Activated naive CD4-positive, alpha-beta T cell treated with Interleukin-2 at 50 U/mL for 16 hours (primary cell): ENCODE data around the gene ARFGAP1.

Experiments
- DNase-seq: peaks from one replicate; pipeline ENCODE4 v3.0.0-alpha.2; 2020

The ARFGAP1 gene

DNA sequence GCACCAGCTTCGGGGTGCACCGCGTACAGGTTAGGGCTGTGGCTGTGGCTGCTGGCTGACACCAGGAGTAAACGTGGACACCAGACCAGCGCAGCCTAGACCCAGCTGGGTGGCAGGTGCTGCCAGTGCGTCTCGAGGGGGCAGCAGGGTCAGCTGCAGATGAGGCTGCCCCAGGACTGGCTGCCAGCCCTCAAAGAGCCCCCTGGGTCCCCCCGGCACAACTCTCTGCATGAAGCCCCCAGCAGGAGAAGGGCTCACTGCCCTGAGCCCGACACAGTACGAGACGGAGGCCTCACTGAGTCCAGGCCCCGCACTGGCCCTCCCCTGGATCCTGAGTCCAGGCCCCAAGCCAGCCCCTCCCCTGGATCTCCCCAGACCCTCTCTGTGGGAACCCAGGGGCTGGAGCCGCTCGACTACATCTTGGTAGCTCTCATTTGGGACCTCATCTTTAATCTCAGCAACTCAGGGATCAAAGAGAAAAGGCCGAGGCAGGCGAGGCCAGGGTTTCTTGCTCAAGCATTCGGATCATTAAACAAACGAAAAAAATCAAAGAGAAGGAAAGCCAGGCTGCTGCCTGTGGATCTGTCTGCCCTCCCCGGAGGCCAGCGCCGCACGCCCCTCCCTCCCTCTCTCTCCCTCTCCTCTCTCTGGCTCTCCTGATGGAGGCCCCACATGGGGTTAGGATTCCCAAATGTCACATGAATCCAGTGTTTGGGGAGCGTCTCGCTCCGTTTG, 11.4 kb upstream of the ARFGAP1 start:
- no peak for DNase-seq

DNA sequence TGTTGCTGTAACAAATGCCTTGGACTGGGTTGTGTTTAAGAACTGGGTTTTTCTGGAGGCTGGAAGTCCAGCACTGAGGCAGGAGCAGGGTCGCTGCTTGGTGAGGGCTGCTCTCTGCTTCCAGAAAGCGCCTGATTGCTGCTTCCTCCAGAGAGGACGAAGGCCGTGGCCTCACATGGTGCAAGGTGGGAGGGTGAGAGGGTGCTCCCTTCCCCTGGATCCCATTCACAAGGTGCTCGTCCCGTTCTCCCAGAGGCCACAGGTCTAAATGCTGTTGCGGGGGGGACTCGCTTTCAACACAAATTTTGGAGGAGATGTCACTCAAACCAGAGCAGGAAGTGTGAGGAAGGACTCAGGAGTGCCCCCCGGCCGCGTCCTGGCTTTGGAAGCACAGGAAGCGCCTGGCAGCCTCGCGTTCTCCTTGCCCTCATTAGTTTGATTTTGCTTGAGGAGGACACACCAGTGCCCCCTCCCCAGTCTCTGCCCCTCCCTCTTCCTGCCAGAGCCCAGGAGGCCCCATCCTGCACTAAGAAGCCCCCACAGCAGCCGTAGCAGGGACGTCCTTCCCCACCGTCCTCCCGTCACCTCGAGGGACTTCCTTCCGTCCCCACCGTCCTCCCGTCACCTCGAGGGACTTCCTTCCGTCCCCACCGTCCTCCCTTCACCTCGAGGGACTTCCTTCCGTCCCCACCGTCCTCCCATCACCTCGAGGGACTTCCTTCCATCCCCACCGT, 10.7 kb upstream of the ARFGAP1 start:
- DNase-seq, result no peak

DNA sequence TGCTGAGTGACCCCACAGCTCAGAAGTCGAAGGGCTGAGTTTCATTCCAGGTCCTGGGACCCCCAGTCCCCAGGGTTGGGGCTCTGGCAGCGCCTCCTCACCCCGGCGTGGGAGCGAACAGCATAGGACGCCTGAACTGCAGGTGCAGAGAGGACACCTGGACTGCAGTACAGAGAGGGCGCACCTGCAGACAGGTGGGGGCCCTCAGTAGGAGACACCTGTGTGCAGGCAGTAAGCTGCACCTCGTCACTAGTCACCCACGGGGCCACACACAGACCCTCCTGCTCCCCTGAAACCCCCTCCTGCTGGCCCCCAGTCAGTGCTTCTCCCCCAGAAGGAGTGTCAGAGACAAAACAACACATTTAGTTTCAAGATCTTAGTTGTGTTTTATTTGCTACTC, 9.8 kb upstream of the ARFGAP1 start:
- DNase-seq, result no peak

DNA sequence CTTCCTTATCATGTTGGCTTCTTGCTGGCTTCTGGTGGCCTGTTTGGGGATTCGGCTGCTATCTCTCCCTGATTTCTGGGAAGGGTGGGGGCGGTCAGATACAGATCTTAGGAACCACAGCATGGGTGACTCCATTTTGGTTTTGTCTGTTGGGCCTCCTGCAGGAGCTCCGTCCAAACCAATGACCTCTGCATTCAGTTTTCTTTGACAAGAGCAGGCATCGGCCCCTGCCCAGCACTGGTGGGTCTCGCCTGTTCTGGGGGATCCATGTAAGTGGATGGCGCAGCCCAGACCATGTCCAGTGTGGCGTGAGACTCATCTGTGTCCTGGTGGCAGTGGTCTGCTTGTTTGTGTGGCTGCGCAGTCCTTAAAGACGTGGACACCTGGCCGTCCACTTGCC, 8.6 kb upstream of the ARFGAP1 start:
- no peak for DNase-seq

DNA sequence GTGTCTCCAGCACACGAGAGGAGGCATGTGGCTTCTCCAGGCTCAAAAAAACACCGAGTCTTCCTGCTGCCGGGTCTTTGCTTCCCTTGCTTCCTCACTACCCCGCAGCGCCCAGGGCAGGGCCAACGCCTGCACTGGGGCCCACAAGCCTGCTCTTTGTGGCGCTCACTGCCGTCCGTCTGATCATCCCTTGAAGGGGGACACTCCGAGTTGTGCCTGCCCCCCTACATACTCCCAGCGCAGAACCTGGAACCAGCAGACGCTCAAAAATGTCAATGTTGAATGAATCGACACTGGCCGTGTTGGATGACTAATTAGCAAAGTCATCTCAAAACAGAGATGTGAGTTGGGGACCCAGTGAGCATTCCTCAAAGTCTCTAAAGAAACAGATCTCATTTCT, 8.1 kb upstream of the ARFGAP1 start:
- no peak for DNase-seq

DNA sequence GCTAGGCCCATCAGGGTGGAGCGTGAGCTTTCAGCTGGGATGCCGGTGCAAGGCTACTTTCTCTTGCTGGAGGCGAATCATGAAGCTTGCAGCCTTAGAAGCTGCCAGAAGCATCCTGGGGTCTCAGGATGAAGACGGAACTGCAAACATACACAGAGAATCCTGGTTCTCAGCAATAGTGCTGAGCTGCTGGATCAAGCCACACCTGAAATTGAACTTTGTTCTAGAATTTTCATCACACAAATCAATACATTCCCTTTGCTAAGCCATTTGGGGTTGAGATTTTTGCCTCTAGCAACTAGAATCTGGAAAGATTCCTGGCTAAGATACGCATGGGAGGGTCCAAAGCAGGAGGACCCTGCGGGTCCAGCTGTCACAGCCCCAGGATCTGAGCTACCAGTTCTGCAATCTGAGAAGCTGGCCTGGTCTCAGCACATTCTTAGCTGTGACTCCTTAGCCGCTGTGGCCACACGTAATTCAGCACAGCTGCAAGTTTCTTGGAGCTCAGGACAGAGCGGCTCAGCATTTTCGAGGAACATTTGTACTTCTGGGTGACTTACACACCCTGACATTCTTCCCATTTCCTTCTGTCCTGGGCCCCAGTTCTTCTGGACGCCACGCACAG, 6.6 kb upstream of the ARFGAP1 start:
- DNase-seq, result no peak

DNA sequence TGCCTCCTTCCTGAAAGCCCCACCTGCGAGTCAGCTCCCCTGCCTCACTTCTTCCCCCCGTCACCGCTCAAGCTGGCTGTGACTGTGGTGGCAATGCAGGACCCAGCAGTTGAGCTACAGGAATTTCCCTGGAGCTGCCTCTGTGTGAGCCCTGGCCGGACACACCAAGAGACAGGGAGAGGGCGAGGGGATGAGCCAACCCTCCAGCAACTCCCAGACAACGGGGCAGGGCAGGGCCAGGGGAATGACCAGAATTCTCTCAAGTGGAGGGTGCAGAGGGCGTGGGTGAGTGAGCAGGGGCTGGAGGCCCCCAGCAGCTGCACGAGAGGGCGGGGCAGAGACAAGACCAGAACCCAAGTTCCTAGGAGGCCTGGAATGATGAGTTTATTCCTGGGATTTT, 4.9 kb upstream of the ARFGAP1 start:
- DNase-seq, result no peak

DNA sequence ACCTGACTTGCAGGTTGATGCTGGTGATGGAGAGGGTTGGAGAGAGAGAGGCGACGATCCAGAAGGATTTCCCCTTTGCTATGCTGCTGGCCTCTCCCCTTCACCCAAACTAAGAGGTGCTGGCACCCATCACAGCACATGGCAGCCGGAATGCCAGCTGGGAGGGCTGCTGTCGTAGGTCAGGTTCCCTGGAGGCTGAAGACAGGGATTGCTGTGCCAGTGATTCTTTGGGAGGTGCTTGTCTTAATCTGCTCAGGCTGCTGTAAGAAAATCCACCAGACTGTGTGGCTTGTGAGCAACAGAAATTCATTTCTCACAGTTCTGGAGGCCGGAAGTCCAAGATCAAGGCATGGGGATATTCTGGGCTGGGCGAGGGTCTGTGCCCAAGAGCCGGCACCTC, 4.4 kb upstream of the ARFGAP1 start:
- no peak for DNase-seq

DNA sequence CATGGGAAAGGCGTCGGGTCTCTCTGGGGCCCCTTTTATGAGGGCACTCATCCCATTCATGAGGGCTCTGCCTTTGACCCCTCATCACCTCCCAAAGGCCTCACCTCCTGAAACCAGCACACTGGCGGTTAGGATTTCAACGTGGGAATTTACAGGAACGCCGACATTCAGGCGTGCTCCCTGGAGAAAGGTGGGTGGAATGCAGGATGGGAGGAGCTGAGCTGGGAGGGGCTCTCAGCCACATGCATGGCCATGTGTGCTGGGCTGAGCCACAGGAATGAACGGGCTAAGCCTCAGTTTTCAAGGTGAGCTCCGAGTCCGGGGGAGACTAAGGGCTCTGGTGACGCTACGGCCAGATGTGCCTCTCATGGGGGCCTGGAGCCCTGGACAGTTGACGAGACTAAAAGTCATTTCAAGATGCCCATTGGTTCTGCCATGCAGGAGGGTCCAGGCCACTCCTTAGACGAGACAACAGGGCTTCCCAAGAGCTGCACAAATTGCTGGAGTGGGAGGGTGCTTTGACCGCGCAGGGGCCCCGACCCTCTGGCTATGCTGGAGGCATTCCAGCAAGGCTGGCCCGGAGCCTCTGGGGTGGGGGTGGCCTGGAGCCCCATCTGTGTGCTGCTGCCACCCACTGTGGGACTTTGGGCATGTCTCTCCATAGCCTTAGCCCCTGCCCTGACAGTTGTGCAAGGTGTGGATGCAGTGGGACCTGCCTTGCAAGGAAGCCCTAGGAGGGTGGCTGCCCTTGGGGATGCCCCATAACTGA, 3.8 kb upstream of the ARFGAP1 start:
- no peak for DNase-seq

DNA sequence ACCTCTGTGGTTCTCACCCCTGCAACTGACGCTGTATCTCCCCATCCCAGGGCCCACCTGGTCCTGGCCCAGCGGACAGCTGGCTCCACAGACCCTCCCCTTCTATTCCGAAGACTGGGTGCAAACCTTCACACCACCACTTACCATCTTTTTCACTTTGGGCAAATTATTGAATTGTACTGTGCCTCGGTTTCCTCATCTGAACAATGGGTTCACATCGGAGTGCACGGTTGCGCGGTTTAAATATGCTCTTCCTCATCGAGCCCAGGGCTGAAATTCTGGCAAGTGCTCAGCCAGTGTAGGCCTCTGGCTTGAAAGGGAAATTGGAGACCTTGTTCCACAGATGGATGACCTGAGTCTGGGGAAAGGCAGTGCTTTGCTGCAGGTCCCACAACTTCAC, 2.9 kb upstream of the ARFGAP1 start:
- DNase-seq, result no peak

DNA sequence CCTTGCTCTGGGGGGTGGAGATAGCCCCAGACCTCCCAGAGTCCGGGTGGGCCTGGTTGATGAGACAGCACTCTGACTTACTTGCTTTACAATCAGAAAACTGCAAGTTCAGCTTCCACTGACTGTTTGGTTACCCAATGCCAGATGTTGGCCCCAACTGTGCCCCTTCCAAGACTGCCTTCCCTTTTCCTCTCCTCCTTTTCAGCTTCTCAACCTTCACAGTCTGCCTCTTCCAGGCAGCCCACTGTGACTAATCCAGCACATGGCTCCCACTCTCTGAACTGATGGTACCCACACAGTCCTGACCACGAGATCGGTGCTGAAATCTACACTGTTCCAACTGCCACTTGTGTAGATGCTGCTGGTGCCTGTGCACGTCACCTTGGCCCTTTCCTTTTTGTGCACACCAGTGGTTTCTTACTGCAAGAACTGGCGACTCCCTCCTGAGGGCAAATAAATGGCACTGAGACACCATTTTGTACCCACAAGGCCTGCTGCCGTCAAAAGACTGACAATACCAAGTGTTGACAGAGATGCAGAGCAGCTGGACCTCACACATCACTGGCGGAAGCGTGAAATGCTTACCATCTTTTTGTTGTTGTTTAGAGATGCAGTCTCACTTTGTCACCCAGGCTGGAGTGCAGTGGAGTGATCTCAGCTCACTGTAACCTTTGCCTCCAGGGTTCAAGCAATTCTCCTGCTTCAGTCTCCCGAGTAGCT, 1.8 kb upstream of the ARFGAP1 start:
- no peak for DNase-seq

DNA sequence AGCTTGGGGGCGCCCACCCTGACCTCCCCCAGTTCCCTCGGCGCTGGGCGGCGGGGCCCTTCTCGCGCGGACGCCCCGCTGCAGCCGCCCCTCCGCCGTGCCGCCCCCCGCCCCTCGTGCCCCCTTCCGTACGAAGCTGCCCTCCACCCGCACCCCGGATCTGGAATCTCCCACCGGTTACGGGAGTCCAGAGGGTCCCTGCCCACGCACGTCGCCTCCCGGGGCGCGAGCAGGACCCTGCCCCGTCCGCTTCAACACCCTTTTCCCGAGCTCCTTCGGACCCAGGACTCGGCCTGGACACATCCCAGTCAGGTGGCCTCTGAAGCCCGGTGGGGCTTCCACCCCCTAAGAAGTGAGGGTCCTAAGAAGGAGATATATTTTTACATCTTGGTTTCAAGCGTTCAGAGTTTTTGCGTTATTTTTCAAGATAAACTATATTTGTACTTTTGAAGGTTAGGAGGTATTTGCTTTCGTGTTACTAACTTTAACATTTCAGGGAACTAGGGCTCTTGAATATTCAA, 506 bp downstream of the ARFGAP1 start:
- no peak for DNase-seq

DNA sequence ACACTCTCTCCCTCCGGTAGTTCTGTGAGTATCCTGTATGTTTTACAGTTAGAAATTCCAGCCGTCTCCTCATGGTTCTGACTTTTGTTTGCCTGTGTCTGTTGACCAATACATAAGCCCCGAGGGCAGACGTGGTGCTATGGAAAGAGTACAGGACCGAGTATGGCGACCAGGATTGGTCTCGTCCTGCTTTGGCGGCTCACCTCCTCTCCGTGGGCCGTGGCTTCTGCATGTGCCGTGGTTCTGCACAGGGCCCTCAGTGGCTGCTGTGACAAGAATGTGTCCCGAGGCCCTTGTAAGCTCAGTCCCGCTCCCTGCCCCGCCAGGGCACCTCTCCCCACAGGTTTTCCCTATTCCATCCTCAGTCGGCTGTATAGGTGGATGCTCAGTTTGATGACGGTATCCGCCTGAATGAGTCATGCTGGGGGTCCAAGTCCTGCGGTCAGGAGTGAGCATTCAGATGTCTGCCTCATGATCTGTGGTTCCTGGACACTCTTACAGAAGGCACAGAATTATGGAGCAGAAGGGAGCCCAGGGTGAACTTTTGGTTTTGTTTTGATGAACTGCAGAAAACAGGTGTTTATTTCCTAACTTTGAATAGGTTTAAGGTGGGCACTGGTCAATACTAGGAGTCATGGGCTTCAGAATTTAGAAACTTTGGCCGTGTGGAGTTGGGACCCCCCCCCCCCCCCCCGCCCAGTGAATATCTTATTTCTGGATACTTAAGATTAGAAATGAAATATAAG, 1.2 kb downstream of the ARFGAP1 start:
- no peak for DNase-seq

DNA sequence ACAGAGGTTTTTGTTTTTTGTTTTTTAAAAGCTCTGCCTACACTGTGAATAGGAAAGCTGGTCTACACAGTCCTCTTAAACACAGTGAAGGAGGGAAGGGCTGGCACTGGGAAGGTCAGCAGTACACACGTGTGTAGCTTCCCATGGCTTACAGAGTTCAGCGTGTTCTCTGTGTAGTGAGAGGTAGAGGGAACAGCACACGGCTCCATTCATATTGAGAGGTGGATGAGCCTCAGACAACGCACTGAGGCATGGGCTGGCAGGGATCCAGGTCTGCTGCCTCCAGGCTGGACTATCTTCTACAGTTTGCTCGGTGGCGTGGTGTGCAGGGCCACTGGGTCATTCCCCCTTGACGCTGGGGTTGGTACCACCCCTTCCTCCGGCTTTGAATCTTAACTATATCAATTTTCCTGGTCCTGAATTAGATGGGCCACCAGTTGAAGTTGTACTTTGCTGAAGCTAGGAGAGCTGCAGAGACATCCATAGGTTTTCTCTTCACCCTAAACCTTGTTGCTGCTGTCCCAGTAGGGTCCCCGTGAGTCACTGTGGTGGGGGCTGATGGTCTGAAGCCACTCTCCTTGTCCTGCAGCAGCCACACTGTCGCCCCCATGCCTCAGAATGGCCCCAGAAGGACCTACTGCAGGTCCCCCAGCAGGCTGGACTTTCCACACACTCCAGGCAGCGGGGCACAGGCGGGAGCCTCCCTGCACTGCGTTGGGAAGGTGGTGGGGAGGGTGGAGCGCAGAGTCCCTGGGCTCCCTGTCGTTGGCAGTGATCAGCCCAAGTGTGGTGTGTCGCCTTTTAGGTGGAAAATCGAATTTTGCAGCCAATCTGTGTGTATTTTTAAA, 2.0 kb downstream of the ARFGAP1 start:
- DNase-seq, result no peak

DNA sequence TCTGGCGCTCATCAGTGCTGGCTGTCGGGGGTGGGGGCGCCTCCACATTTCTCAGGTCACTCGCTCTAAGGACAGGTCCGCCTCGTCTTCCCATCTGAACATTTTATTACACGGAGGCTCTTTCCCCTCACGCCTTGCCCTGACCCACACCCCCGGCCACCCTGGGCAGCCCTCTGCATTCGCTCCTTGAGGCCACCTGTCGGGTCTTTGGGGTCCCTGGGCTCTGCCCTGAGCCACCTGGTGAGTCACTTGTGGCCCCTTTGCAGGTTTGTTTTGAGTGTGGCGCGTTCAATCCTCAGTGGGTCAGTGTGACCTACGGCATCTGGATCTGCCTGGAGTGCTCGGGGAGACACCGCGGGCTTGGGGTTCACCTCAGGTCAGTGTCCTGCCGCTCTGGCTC, 3.2 kb downstream of the ARFGAP1 start:
- DNase-seq, result no peak

DNA sequence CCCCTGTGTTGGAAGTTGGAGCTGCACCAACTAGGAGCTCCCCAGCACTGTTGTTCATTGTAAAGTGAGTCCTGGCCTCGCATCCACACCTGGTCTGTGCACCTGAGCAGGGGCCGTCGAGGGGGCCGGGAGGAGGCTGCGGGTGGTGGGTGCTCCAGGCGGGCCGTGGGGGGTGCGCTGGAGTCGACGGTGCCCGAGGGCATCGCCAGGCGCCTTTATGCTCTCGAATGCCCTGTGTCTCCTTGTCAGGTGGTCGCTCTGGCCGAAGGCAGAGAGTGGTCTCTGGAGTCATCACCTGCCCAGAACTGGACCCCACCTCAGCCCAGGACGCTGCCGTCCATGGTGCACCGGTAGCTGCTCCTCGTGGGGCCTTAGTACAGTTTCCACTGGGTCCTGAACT, 4.3 kb downstream of the ARFGAP1 start:
- no peak for DNase-seq

DNA sequence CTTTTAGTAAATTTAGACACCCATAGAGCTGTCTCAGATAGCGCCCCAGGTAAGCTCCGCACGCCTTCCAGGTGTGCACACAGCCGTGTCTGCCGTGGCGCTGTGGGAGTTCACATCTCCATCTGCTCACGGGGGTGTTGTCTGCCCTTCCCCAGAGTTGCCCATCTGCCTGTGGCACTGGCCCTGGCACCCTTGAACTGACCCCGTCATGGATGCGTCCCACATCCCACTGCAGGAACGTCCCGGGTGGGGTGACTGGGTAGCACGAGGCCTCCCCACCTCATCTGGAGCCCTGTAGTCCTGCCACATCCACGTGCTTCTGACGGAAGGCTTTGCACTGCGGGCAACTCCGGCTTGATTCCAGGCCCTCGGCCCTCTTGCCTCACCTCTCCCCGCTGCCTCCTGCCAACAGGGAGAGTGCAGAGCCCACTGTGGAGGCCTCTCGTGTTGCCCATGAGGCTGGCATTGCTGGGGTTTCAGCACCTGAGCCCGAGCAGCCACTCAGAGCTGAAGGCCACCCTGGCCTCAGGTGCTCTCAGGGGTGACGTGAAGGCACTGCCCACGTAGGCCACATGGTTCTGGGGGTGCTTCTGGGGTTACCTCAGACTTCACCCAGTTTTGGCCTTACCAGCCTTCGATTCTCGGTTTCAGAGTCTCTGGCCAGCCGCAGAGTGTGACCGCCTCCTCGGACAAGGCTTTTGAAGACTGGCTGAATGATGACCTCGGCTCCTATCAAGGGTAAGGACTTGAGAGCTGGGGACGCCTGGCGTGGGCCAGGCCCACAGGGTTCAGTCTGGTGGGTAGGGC, 5.1 kb downstream of the ARFGAP1 start:
- no peak for DNase-seq

DNA sequence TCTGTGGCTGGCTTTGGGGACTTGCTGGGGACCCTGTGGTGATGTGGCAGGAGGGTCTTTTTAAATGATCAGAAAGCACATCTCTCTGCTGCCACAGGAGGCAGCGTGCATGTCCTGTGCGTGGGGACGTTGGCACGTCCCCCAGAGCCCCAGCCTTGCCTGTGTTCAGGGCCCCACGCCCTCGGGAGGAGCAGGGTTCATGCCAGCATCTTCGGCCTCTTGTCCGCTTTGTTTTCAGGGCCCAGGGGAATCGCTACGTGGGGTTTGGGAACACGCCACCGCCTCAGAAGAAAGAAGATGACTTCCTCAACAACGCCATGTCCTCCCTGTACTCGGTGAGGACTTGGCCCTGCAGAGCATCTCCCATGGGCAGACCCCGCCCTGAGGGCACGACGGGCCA, 6.0 kb downstream of the ARFGAP1 start:
- no peak for DNase-seq

DNA sequence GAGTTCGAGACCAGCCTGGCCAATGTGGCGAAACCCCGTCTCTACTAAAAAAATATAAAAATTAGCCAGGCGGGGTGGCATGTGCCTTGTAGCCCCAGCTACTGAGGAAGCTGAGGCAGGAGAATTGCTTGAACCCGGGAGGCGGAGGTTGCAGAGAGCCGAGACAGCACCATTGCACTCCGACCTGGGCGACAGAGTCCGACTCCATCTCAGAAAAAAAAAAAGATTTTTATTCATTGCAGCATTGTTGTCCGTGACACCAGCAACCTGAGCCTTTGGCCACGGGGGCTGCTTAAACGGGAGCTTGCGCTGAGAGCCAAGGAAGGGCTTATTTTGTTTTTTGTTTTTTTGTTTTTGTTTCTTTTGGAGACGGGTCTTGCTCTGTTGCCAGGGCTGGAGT, 7.3 kb downstream of the ARFGAP1 start:
- no peak for DNase-seq

DNA sequence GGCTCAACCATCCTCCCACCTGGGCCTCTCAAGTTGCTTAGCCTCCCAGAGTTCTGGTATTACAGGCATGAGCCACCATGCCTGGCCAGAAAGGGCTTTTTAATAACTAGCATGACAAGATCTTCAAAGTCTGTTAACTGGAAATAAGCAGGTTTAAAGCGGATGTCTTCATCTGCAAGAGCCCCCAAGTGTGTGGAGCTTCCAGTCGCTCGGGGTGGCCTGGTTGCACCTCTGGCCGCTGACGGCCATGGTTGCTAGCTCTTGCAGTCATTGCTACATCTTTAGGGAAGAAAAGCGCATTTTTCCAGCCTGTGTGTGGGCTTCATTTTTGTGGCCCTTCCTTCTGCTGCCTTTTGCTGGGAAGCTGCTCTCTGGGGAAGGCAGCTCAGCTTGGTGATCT, 7.8 kb downstream of the ARFGAP1 start:
- no peak for DNase-seq
